HG03575 (cell line): Measurements from ENCODE around the gene GBX2.

ENCODE experiments used
- ATAC-seq: cut with Tn5 transposase; IDR thresholded peaks from one replicate; pipeline ENCODE4 v1.9.1; 2021; ENCODE audit not compliant: unreplicated experiment, insufficient number of reproducible peaks, low FRiP score; ENCODE audit errors: extremely low read depth

GBX2 gene

DNA sequence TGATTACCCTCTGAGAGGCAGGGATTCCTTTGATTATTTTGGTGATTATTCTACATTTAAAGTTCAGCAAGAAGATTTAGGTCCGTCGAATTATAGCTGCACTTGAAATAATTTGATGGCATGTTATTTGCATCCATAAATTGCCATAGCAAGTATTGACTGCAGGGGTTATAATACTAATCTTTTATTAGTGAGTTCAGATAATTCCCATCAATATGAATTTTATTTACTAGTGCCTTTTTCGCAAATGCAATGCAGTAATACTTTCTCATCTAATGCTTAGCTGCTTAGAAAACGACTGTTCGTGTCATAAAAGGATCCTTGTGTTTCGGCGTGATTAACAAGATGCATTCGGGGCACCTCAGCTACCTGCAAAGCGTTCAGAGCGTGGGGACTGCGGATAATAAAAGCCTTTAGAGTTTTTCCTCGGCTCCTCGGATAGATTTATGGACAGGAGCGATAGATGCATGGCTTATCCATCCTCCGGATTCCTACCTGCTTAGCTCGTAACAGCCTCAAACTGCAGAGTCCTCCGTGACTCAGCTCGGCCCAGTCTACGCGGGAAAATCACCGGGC lies 2.5 kb upstream of the GBX2 start:
- no peak for ATAC-seq

DNA sequence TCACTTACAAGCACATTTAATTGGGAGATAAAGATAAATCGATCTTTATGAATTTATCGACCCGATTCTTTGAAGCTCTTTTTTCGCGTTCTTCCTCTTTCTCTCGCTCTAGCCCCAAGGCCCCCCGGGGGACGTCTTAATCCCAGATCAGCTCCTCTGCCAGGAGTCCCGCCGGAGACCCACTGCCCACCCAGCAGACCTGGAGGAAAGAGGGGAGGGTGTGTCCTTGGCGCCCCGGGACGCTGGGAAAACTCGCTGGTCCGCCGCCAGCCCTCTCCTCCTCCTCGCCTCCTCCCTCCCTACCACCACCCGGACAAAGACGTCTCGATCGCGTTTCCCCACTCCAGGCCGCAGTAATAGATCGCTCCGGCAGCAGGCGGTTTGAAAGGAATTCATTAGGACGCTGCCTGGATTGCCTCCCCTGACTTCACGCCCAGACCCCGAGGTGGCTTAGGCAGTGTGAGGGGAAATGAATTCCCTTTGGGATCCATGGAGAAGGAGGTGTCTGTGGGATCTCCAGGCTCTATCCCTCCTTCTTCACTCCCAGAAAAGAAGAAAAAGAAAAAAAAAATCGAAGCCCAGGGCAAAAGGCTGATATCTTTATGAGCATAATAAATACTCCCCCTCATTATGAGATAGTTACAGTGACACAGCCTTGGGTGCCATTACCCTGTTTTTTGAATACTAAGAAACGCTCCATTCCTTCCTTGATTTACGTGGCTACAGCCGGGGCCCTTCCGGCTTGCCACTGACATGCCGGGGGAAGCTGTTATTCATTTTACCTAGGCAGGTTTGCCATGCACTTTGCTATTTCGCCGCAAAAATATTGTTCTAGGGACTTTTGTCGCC lies 1.8 kb upstream of the GBX2 start:
- no peak for ATAC-seq

DNA sequence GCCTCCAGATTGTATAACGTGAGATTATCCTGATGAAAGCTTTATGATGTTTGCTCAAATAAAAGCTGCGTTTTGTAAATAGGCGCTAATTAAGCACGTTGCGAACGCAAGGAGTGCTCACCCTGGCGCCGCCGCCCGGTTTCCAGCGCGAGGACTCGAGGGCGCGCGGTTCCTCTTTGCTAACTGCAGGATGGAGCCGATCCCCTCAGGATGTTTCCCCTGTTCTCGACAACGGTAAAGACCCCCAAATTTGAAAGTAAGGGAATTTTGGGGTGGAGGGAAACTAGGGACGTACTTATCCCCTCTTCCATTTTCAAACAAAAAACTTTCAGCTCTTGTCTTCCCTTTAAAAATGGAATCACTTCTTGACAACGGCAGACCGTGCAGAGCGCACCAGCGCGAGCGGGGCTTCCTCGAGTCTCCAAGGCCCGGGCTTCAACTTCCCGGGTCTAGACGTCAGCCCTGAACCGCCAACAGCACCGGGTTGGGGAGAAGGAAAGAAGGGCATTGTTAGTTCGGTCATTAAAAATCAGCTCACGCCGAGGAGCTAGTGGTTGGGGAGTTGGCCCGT lies 1.1 kb upstream of the GBX2 start:
- ATAC-seq, result no peak

DNA sequence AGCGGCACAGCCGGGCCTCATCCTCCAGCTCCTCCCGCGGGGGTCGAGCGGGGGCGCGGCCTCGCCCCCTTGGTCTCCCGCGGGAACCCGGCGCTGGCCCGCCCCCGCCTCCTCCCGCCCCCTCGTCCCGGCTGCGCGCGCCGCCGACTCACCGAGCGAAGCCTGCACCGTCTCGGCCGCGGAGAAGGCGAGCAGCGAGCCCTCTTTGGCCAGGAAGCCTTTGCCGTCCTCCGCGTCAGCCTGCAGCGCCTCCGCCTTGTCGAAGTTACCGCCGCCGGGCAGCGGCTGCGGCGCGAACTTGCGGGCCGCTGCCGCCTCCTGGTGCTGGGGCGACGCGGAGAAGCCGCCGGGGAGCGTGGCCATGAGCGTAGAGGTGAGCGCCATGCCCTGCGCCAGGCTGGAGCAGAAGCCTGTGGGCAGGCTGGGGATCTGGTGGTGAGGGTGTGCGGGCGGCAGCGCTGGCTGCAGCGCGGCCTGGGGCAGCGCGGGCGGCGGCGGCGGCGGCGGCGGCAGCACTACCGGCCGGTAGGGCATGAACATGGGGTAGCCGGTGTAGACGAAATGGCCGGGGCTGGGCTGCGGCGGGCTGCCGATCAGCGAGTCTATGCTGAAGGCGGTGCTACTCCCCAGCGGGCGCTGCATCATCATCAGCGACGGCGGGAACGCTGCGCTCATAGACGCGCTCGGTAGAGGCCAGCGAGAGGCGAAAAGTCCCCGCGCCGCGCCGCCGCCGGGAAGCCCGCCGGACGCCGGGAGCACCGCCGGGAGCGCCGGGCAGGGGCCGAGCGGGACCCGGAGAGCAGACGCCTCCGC lies 683 bp downstream of the GBX2 start:
- ATAC-seq, result no peak

DNA sequence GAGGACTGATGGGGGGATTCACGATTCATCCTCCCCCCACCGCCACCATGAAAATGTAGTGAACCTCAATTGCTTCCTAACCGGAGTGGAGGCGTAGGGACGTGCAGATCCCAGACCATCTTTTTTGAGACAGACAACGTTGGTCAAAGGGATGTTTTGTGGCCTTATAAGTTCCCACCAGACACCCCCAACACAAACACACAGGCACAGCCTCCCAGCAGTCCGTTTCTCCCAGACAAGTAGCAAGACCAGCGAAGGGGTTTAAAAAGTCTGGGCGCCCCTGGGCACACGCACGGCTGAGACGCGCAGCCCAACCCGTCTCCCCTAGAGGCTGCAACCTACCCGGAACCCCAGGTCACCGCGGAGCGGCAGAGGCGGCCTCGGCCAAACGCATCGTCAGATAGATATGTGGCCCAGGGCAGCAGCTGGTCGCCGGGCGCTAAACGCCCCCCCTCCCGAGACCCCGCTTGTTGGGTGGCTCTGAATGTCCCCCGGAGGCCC lies 1.3 kb downstream of the GBX2 start:
- ATAC-seq, result no peak

DNA sequence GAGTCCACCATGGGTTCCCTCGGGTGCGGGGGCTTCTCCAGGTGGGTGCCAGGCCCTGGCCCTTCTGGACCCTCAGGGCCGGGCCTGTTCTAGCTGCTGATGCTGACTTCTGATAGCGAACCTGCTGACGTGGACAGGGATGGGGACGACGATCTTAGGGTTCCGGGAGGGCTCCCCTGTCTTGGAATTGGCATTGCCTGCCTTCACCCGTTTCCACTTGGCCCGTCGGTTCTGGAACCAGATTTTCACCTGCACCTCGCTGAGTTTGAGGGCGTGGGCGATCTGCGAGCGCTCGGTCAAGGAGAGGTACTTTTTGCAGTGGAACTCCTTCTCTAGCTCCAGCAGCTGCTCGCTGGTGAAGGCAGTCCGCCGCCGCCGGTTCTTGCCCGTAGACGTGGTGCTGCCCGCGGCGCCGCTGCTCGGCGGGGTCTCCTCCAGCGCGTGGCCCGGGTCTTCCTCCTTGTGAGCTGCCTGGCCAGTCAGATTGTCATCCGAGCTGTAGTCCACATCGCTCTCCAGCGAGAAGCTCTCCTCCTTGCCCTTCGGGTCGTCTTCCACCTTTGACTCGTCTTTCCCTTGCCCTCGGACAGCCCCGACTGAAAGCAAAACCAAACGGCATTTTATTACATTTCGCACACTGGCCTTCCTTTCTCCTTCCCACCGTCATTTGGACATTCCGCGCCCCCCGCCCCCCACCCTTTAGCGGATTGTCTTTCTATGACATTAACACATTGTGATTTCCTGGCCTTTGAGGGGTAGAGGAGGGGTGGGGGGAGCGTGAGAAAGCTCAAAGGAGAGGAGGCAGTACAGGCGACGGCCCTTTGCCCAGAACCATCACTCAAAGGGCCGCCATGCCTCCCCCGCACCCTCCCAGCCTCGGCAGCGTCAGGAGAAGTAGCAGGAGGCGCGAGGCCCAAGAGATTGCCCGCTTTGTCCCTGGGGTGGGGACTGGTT lies 2.1 kb downstream of the GBX2 start:
- ATAC-seq, result no peak

DNA sequence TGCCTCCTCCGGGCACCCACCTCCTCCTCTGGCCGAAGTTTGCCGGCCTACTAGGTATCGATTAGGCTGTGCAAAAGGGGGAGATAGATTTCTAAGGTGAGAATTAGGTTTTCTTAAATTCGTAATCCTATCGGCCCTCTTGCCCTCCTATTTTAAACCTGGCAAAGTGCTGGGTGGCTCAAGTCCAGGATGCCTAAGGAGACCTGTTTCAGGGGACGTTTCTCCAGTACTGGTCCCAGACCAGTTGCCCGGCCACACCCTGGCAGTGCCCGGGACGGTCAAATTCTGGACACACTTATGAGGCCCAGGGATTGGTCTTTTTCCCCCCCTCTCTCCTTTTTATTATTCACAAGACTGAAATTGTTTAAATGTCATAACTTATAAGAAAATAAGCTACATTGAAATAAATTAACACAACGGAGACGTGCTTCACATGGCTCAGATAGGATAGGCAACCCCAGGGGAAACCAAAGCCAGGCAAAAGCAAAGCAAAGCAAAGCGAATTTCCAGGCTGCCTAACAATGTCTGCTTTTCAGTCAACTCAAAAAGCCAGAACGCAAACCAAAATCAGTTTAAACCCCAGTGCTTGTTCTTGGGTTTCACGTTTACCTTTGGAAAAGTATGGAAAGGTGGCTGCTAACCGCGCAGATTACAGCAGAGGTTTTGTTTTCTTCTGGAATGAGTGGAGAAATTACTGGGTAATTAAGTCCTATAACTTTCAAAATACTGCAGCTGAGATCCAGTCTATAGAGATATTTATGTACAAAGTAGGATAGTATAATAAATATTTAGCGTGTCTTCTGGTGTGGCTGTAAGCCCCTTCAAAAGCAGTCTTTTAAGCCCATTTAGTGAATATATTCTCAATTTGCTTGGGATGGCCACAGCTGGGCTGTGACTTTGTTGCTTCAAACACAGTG lies 3.0 kb downstream of the GBX2 start:
- ATAC-seq, result no peak

- ATAC-seq, result no peak
These were observed 3.8 kb downstream of the GBX2 start for GRCh38 chr2:236164201-236164924.

DNA sequence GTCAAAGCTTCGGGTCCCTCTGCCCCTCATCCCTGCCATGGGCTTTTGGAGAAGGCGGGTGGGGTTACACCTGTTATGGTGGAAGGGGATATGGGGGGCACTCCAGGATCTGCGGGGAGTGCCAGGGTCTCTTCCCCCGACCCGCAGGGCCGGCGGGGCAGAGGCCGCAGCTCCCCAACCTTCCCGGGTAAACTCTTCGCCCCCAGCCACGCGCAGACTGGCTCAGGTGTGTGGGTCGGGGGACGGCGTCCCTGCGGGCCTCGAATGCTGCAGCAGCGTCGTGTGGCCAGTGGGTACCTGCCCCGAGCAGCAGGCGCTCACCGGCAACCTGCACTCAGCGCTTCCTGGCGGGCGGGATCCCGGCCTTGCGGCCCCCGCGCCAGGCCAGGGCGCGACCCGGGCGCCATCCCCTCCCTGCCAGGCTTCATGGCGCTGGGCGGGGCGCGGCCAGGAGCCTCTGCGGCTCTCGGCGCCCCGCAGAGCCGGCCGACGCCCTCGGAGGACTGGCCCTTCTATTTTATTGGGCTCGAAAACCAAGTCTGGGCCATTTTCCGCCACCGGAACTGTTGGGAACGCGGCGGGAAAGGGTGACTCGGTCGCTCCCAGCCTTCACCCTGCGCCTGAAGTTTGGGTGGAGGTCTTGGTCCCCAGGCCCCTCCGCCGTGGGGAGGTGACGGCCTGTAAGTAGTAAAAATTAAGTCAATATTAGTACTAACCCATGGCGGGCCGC lies 4.5 kb downstream of the GBX2 start:
- no peak for ATAC-seq

GRCh38 chr2:236162882-236163470 lies 5.2 kb downstream of the GBX2 start:
- ATAC-seq, result no peak

GRCh38 chr2:236162031-236162845 lies 5.9 kb downstream of the GBX2 start:
- no peak for ATAC-seq

GRCh38 chr2:236161531-236161930 lies 6.7 kb downstream of the GBX2 start:
- ATAC-seq, result no peak

- ATAC-seq, result no peak
These were observed 7.1 kb downstream of the GBX2 start for GRCh38 chr2:236161082-236161462.

DNA sequence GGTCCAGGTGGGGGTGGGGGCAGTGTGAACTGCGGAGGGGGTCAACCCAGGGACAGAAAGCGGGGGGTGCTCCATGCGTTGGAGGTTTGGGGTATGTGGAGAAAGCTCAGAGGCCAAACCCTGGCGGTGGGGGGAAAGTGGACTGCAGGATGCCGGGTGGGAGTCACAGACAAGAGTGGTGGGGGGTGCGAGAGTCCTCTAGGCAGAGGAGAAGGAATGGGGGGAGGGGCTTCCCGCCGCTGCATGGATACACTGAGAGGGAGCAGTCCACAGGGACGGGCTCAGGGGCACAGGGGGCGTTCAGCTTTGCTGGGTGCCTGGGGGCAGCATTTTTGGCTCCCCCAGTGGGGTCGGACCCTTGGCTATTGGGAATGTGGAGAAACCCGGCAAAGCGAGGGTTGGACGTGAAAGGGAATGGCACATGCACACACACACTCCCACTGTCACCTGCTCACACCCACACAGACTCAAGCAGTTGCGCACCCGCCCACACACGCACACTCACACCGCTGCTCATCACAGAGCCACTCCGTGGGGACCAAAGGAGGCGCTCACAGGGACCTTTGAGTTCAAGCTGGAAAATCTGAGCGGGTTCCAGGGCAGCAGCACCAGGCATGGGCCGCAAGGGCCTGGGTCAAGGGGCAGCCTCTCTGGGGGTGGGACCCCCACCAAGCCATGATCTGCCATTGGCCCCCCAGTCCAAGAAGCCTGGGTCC lies 7.7 kb downstream of the GBX2 start:
- ATAC-seq, result no peak

- no peak for ATAC-seq
These were observed 8.4 kb downstream of the GBX2 start for GRCh38 chr2:236159778-236160170.
